Adrenal gland (tissue), 12 donors: ENCODE data around the gene AGO1. TPM values are rescaled to one million over a fixed set of nuclear protein-coding genes. Genes with fewer than 3 reads are reported as not detected.
"Not testable (repeated sequence)": the region's sequence is repeated elsewhere in the genome, so short reads cannot be mapped to it uniquely, and the experiment has no call there.

Experiments used
- DNase-seq, 7 donors: peaks; one replicate each; pipeline ENCODE4 v3.0.0-alpha.2; 2019 to 2020
- H3K27ac ChIP-seq, 5 donors: fragments of 200-600 bp; sonication (generic) in 4 of 5; 1 replicate in 3 of 5; 2 replicates in 2 of 5; pipeline versions ENCODE4 v1.5.1 to v1.8.0; 2016 to 2020; ENCODE audit warnings: mild to moderate bottlenecking in 1 of 5
- H3K27me3 ChIP-seq: fragments of 200-600 bp; 2 replicates; pipeline ENCODE4 v1.8.0; 2021
- H3K36me3 ChIP-seq, 2 donors: fragments of 200-600 bp; replicated peaks in 1 of 2; 1 replicate in 1 of 2; 2 replicates in 1 of 2; pipeline versions ENCODE4 v1.5.1 to v1.8.0; 2018 to 2022
- H3K4me1 ChIP-seq, 2 donors: fragments of 200-600 bp; replicated peaks in 1 of 2; 1 replicate in 1 of 2; 2 replicates in 1 of 2; pipeline versions ENCODE4 v1.5.1 to v1.8.0; 2018 to 2021
- H3K4me3 ChIP-seq, 4 donors: fragments of 200-600 bp; sonication (generic) in 3 of 4; one replicate each; pipeline ENCODE4 v1.5.1; 2016 to 2018
- H3K9me3 ChIP-seq, 3 donors: fragments of 200-600 bp; sonication (generic) in 1 of 3; replicated peaks in 1 of 3; 1 replicate in 2 of 3; 2 replicates in 1 of 3; pipeline versions ENCODE4 v1.5.1 to v1.8.0; 2016 to 2021
- CTCF ChIP-seq, 6 experiments: fragments of 450-650 bp in 4 of 6; fragments of 200-600 bp in 2 of 6; sonication (generic) in 1 of 6; IDR thresholded peaks; 1 replicate in 5 of 6; 2 replicates in 1 of 6; pipeline versions ENCODE4 v1.5.1 to v1.8.0; 2016 to 2021; ENCODE audit warnings: antibody characterized with exemption in 6 of 6, mild to moderate bottlenecking in 2 of 6, moderate library complexity in 1 of 6
- POLR2A ChIP-seq, 2 donors: fragments of 450-650 bp; IDR thresholded peaks; one replicate each; pipeline ENCODE4 v1.6.1; 2017; ENCODE audit warnings: antibody characterized with exemption in 2 of 2, mild to moderate bottlenecking in 2 of 2, moderate library complexity in 1 of 2
- WGBS, 4 donors: extraction: QIAGEN DNeasy Blood & Tissue Kit in 2 of 4; methylation state at CpG; one replicate each; pipeline versions ENCODE4 v1.1.5 to v1.1.7; 2013 to 2017; 5-methylcytosine and 5-hydroxymethylcytosine counted together
- intact Hi-C, 2 donors: fragments of 100-400 bp; cut with DNase I; formaldehyde crosslinking; loops; one replicate each; pipeline versions ENCODE4 v1.14.1 to v1.15.0; 2022 to 2023
- polyA plus RNA-seq, 3 donors: library from polyadenylated mRNA; stranded (reverse); fragments of 200-250 nt in 2 of 3; fragments of 350-450 nt in 1 of 3; fragmentation: Illumina TruSeq in 1 of 3; extraction: RNeasy Lipid Tissue Mini Kit (QIAGEN cat#74804) in 1 of 3; gene quantifications; one replicate each; pipeline ENCODE4 v1.2.3, GENCODE V29; 2013 to 2014
- total RNA-seq, 9 donors: library from RNA; depleted of rRNA in 4 of 9; stranded (reverse); fragments of >200 nt in 4 of 9; fragments of 120-200 nt in 1 of 9; fragmentation: NEBNext Ultra II Directional in 1 of 9; extraction: Animal tissue kit (Norgen Biotek cat#: 25700) in 1 of 9; gene quantifications; one replicate each; pipeline versions ENCODE4 v1.1.0 to v1.2.4, GENCODE V29; 2013 to 2023
- donor health status: healthy with polysubstance abuse.
- donor health status: Bipolar disorder and iron deficiency.
- donor health status: DM: yes; HTN: yes; CAD: no.
- donor health status: DM: no; HTN: no; CAD: no.
- donor health status: DM: no; HTN: no; CAD: no.
- donor health status: DM: yes; HTN: yes; CAD: no.

AGO1 gene
- total and polyA plus RNA-seq, 12 donors: 4.5 to 51.1 (median 33.8) TPM

GRCh38 chr1:35958558-35958957 is 75.5 kb downstream of the AGO1 start:
- Histone ChIP-seq H3K9me3 (no peaks in the 10 kb centered on the region), H3K4me3 (no peak overlapping the region), H3K4me1 (peaks cover 0 to 4% of the 10 kb centered on the region in 2 donors), H3K27me3 (no peaks in the 10 kb centered on the region), H3K27ac (no peak overlapping the region), H3K36me3 (no peaks in the 10 kb centered on the region)
- no peak for DNase-seq
- intact Hi-C loops: no loop called here
- WGBS, 4 donors: 100% methylated on average over 1 of the region's 1 CpG
- TF ChIP-seq CTCF (IDR thresholded peaks at IDR 0.05): no peak
- no peak for TF ChIP-seq POLR2A (IDR thresholded peaks at IDR 0.05)

GRCh38 chr1:35959304-35959703 is 76.3 kb downstream of the AGO1 start:
- DNase-seq: no peak
- H3K27ac ChIP-seq: no peak overlapping the region
- WGBS, 4 donors: 68 to 90% (median 84%) methylated on average over 3 of the region's 3 CpGs
- no peaks in the 10 kb centered on the region for H3K27me3 ChIP-seq
- no peaks in the 10 kb centered on the region for H3K9me3 ChIP-seq
- TF ChIP-seq CTCF (IDR thresholded peaks at IDR 0.05) (no peak), POLR2A (IDR thresholded peaks at IDR 0.05) (no peak)
- intact Hi-C loops: no loop called here
- peaks cover 0 to 4% of the 10 kb centered on the region in 2 donors for H3K4me1 ChIP-seq
- H3K4me3 ChIP-seq: no peak overlapping the region
- no peaks in the 10 kb centered on the region for H3K36me3 ChIP-seq

GRCh38 chr1:35962952-35963351 is 79.9 kb downstream of the AGO1 start:
- no peaks in the 10 kb centered on the region for H3K27me3 ChIP-seq
- no peak for DNase-seq
- no peaks in the 10 kb centered on the region for H3K36me3 ChIP-seq
- H3K4me3 ChIP-seq: no peak overlapping the region
- H3K4me1 ChIP-seq: peaks cover 0 to 4% of the 10 kb centered on the region in 2 donors
- TF ChIP-seq CTCF (IDR thresholded peaks at IDR 0.05) (no peak), POLR2A (IDR thresholded peaks at IDR 0.05) (no peak)
- no peaks in the 10 kb centered on the region for H3K9me3 ChIP-seq
- intact Hi-C loops: no loop called here
- WGBS, 4 donors: 53 to 73% (median 58%) methylated on average over 2 of the region's 2 CpGs
- no peak overlapping the region for H3K27ac ChIP-seq

- H3K27ac ChIP-seq, intact Hi-C loops: not testable (repeated sequence)
- WGBS, 4 donors: 95 to 100% (median 96%) methylated on average over 1 of the region's 1 CpG
Measured at GRCh38 chr1:35964277-35964676, 81.3 kb downstream of the AGO1 start.

GRCh38 chr1:35968396-35968795 is 85.4 kb downstream of the AGO1 start:
- Histone ChIP-seq H3K36me3 (peaks cover 0 to 23% of the 10 kb centered on the region in 2 donors), H3K4me1 (no peaks in the 10 kb centered on the region), H3K4me3 (no peak overlapping the region), H3K27ac (no peak overlapping the region), H3K9me3 (no peaks in the 10 kb centered on the region), H3K27me3 (no peaks in the 10 kb centered on the region)
- WGBS, 4 donors: 98 to 100% (median 100%) methylated on average over 1 of the region's 1 CpG
- TF ChIP-seq POLR2A (IDR thresholded peaks at IDR 0.05) (no peak), CTCF (IDR thresholded peaks at IDR 0.05) (no peak)
- no peak for DNase-seq
- intact Hi-C loops: no loop called here

More at GRCh38 chr1:35964277-35964676, 81.3 kb downstream of the AGO1 start:
- H3K36me3 ChIP-seq, H3K9me3 ChIP-seq, H3K27me3 ChIP-seq, H3K4me3 ChIP-seq, H3K4me1 ChIP-seq, DNase-seq: not testable (repeated sequence)
